Measurements from ENCODE around the gene NSD2.
"Not testable (repeated sequence)": the region's sequence is repeated elsewhere in the genome, so short reads cannot be mapped to it uniquely, and the experiment has no call there.

Gene NSD2

DNA sequence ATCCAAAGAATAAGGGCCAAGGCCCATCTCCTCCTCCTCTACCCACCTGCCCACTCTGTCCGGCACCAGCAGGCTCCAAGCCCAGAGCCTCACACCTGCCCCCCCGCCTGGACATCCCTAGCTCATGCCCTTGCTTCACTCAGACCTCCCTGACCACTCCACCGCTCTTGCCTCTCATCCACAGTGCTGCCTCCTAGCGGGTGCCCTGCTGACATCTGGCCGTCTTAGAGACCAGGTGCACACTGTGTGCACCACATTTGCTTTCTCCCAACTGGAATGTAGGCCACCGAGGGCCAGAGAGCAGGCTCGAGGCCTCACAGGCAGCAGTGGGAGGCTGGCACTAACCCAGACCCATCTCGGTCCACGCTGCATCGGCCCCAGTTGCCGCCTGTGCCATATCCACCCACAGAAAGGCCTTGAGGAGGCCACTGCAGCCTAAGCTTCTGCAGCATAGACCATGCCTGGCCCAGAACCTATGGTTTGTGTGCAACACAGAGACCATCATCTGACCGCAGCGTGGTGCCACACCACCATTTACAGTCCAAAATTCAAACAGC is 28.8 kb upstream of the NSD2 start:
- no peak for DNase-seq (ENCODE audit: low spot score)

DNA sequence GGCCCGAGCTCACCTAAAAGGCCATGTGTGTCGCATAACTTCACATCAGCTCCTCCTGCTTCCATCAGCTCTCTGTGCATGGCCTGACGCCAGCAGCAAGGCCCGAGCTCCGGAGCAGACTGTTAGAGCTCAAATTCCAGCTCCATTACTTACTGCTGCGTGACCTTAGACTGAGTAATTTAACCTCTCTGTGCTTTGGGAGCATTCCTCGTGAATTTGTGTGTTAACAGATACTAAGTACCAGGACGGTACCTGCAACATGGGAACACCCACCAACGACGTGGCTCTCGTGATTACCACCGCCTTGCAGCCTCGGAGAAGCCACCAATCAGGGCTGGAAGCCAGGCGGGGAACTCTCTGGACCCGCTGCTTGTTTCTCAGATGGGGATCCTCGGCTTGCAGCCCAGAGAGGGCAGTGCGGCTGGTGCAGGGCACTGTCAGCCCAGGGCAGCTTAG is 28.2 kb upstream of the NSD2 start:
- peak; percentile 30 for DNase-seq (ENCODE audit: low spot score)

DNA sequence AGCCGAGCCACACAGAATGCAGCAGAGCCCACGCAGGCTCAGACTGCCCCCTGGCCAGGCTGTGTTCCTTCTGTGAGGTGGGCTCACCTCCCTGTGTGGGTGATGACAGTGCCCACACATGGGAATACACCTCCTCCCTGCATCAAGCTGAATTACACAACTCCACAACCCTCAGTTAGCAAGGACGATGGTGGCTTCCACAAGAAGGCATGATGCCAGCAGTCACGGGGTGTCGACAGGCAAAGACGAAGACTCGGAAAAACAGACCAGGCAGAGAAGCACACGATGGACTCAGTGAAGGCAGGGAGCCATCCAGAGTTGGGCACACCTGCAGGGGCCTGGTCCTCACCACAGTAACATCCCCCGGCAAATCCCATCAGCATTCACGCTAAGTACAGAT is 27.3 kb upstream of the NSD2 start:
- DNase-seq (ENCODE audit: low spot score): no peak

DNA sequence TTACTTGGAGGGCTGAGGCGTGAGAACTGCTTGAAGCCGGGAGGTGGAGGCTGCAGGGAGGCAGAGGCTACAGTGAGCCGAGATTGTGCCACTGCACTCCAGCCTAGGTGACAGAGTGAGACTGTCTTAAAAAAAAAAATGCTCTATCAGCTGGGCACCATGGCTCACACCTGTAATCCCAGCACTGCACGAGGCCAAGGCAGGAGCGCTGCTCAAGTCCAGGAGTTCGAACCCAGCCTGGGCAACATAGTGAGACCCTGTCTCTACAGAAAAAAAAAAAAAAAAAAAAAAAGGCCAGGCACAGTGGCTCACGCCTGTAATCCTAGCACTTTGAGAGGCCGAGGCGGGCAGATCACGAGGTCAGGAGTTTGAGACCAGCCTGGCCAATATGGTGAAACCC is 26.6 kb upstream of the NSD2 start:
- not testable (repeated sequence) for DNase-seq (ENCODE audit: low spot score)

DNA sequence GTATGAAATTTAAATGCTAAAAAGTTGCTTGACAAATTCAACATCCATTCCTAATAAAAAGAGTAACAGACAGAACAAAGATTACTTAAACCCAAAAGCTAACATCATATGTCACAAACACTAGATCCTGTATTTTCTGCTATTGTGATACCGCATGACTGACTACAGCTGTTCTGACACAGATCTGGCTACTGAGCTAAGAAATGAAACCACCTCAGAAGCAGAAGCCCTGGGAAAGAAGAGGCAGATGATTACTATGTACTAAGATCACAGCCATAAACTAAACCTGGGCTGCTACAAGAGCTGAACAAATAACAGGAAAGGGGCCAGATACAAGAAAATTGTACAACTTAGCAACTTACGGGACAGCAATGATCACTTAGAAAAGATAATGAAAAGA is 24.6 kb upstream of the NSD2 start:
- DNase-seq (ENCODE audit: low spot score): no peak

DNA sequence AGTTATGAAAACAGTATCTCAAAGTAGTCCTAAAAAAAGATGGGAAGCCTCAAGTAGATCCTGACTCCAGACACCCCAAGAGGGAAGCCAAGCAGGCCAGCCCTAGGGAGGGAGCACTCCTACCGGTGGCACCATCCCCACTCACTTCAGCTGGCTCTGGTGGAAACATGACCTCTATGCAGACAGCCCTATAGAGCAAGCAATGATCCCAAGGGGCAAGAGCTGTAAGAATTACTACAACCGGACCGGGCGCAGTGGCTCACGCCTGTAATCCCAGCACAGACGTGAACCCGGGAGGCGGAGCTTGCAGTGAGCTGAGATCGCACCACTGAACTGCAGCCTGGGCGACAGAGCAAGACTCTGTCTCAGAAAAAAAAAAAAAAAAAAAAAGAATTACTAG is 20.9 kb upstream of the NSD2 start:
- DNase-seq (ENCODE audit: low spot score): no peak

DNA sequence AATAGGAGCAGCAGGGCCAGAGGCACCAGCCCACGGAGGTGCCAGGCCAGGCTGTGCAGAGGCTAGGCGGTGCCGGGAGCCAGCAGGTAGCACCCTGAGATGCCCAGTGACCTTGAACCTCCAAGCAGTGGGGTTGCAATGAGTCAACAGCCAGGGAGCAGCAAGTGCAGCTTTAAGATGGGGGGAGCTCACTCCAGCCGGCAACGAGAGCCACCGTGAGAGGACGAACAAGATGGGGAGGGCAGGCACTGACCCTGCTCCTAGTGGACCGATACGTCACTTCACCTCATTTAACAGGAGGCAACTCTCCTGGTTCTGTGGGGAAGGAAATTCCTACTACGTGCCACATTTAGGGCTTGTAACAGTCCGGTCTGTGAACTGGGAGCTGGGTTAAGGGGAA is 20.0 kb upstream of the NSD2 start:
- DNase-seq (ENCODE audit: low spot score): no peak

DNA sequence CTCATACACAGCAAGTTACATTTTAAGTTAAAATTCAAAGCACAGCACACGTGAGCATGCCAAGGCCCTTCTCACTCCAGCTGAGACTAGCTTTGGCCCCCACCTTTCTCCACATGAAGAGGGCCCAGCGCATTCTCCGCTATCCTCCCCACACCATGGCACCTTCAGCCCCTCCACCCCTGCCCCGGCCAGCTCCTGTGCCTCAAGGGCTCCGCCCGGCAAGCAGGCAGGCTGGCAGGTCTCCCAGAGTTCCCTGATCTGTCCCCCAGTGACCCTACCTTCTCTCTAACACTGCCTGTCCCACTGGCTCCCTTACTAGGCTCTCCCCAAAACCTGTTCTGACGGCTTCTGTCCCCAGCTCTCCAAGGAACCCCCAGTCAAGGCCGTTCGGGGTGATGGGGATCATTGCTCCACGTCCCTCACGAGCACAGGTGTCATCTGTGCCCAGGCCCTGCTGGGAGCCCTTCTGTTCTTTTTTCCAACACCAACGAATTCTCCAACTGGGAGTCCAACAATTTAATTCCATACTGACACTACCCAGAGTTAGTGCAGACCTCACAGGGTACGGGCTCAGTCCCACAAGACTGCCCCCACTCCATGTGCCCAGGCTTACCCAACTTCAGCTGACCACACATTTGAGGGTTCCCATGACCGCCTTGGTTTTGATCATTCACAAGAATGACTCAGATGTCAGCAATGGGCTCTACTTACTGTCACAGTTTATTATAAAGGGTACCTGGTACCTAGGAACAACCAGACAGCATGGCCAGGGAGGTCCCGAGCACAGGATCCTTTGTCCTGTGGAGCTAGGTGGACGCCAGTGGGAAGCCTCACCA is 19.4 kb upstream of the NSD2 start:
- DNase-seq (ENCODE audit: low spot score): no peak

DNA sequence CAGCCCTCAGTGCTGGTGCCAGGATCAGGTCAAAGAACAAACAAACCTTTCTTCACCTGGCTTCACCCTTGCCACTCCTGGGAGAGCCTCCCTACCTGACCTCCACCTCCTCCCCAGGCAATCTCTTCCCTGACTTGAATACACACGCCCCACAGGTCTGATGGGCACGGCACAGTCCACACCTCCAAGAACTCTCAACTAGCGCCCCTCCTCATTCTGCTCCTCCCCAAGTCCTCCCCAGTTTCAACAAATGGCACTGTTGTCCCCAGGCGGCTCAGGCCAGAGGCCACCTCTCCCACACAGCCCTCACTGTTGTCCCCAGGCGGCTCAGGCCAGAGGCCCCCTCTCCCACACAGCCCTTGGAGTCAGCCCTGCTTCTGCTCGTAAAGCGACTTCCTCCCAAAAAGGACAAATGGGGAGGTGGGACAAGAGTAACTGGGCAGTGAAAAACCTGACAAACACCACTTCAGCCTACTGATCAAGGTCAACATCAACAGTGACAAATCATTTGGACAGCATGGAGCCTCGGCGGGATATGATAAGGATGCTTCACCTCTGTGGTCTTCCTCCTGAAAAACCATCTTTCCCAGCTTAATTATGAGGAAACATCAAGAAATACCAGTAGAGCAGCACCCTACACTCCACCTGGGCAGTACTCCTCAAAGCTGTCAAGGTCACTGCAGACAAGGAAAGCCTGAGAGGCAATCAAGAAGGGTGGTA is 18.1 kb upstream of the NSD2 start:
- no peak for DNase-seq (ENCODE audit: low spot score)

DNA sequence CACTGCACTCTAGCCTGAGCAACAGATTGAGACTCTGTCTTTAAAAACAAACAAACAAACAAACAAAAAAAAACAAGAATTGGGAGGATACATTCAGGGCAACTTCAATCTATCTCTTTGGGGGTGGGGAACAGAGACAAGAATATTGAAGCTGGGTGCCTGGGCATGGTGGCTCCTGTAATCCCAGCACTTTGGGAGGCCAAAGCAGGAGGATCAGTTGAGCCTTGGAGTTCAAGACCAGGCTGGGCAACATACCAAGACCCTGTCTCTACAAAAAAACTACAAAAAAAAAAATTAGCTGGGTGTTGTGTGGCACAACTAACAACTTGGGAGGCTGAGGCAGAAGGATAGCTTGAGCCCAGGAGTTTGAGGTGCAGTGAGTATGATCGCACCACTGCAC is 16.4 kb upstream of the NSD2 start:
- DNase-seq (ENCODE audit: low spot score): no peak

DNA sequence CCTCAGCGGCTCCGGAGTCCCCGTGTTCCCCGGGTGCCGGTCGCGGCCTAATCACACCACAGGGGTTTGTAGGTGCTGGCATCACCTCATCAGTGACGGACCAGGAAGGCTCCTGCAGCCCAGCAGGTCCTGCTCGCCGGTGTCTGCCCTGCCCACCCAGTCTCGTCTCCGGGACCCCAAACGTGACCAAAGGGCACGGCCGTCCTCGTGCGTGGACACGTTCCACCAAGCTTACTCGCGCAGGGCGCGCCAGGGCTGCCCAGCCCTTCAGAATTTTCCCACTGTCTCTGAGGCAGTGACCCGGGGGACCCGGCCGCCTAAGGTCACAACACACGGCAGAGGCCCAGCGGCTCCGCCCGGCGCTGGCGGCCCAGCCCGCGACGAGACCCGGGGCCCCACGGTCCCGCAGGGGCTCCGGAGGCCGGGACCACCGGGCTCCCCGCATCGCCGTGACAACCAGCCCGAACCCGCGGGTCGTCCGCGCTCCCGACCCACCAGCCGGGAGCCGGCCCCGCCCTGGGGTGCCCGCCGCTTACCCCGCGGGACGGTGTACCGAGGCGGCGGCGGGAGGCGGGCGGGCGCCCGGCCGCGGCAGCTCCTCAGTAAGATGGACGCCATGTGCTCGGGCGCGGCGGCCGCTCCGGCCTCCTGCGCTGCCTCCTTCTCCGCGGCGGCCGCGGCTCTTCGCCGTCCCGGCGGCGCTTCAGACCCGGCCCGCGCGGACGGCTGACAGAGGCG is 15.7 kb upstream of the NSD2 start:
- DNase-seq (ENCODE audit: low spot score): peak; percentile 45

DNA sequence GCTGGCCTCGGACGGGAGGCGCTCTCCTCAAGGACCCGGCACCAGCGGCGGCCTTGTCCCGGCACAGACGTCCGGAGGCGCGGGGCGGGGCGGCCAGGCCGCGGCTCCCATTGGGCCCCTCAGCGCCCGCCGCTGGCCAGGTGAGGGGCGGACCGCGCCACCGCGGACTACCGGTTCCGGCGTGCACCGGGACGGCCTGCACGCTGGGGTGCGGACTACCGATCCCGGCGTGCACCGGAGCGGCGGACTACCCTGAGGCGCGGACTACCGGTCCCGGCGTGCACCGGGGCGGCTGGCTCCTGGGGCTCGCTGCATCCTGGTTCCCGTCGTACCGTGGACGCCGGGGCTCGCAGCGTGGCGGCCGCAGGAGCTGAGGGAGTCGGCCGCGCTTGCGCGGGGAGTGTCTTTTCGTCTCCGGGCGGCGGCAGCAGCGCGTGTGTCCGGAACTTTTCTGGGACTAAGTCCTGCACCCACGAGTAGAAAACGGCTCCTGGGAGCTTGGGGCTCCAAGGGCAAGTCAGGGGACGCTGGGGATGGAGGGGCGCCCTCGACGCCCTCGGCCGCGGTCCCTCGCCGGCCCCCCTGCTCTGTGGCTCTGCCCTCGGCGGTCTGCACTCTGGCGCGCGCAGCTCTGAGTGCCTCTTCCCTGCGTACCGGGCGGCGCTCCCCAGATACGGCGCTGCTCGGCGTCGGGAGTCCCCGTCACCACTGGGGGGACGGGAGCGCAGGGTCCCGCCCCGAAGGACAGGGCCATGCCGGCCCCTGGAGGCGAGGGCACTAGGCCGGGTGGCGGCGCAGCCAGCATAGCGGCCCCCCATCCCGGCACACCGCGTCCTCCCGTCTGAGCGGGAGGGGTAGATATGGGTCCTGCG is 14.9 kb upstream of the NSD2 start, which contains the start of gene LETM1:
TSS of gene LETM1 (minus strand) at position 86 of the 872 bp plus-strand sequence. CDS start 206 bp downstream, outside the sequence.
- DNase-seq (ENCODE audit: low spot score): peak; percentile 94

DNA sequence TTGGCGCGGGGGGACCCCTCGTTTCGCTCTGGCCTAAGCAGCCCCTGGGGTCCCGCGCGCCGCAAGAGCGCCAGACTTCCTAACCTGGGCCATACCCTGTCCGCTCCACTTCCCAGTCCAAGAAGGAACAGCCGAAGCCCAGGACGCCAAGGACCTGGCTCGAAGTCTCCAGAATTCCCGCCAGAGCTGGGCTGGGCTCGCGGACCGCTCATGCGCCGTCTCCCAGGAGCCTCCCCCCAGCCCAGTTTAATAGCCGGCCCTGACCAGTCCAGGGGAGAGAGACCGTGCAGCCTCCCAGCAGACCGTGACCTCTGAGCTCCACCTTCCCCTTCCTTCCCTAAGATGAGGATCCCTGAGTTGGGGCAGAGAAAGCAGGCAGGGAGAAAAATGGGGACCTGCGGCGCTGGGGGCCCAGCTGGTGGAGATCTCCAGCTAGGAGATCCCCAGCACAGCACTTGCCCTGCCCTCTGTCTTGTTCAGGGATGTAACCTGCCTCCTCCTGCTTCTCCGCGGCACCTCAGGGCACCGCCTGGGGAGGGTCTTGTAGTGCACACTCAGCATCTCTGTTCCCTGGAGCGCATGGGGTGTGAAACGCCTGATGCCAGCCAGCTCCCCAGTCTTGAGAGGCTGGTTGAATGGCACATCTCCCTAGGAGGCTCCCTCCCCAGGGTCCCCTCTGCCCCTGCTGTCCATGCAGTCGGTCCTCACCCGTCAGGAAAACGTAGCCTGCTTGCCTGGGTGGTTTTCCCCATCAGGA is 14.1 kb upstream of the NSD2 start:
- DNase-seq (ENCODE audit: low spot score): peak; percentile 36

DNA sequence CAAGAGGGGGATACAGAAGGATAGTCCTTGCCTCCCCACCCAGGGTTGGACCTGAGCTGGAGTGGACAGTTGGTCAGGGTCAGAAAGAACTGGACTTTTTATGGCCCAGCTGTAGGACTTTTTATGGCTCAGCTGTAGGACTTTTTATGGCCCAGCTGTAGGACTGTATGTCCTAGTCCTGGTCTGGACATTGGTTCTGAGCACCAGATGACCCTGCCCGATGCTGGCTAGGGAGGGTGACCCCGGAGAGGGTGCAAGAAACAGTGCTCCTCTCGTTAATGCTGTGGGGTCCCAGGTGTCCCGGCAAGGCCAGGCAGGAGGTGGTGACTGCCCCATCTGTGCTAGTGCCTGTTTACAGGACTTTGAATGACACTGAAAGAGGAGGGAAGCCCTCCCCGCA is 13.3 kb upstream of the NSD2 start:
- DNase-seq (ENCODE audit: low spot score): no peak

DNA sequence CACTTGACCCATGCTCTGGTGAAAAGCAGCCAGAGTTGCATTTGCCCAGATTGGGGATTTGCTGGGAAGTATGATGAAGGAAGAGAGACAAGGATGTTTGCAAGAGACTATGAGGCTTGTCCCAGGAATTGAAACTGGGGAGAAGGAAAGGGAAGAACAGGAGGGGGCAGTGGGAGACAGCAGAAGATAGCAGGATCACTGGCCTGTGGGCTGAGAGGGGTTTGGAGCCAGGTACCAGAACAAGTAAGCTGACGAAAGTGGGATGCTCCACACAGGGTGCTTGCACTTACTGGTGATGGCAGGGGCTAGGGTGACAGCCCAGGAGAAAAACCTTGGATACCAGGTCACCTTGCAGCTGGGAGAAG is 11.8 kb upstream of the NSD2 start:
- no peak for DNase-seq (ENCODE audit: low spot score)

DNA sequence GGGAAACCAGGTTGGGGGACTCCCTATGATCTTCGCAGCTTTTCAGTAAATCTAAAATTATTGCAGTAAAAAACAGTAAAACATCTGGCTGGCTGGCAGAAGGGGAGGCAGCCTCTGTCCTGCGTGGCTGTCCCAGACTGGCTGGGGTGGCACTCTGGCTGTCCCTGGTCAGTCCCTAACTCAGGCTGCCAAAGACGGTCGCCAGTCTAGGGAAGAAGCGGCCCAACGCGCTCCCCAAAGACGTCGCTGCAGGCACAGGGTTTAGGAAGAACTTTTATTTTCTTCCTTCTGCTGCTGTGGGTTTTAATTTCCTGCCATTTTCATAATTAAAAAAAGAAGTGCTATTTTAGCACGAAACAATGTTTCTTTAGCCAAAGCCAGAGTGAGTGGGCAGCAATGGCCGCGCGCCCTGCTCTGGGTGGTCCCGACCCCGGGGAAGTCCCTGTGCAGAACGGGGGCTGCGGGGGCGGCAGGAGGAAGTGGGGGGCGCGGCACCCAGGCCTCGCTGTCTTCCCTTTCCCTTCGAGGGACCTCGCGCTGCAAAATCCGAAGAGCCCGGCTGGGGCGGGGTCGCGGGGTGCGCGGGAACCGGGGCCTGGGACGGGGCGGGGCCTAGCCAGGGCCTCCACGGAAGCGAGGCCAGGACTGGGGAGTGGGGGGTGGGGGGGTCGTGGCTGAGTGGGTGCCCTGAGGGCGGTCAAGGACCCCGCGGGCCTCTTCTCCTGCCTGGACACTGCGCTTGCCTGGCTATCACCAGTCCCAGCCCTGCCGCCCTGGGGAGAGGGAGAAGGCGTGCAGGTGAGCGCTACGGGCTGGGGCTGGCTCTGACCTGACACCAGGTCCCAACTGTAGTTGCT is 8.9 kb upstream of the NSD2 start:
- no peak for DNase-seq (ENCODE audit: low spot score)

DNA sequence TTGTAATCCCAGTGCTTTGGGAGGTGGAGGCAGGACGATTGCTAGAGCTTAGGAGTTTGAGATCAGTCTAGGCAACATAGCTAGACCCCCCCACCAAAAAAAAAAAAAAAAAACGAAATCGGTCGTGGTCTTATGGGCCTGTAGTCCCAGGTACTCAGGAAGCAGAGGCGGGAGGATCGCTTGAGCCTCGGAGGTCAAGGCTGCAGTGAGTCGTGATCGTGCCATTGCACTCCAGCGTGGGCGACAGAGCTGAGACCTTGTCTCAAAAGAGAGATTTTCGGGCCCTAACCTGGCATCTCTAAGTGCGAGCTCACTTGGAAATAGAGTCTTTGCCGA is 8.3 kb upstream of the NSD2 start:
- no peak for DNase-seq (ENCODE audit: low spot score)

DNA sequence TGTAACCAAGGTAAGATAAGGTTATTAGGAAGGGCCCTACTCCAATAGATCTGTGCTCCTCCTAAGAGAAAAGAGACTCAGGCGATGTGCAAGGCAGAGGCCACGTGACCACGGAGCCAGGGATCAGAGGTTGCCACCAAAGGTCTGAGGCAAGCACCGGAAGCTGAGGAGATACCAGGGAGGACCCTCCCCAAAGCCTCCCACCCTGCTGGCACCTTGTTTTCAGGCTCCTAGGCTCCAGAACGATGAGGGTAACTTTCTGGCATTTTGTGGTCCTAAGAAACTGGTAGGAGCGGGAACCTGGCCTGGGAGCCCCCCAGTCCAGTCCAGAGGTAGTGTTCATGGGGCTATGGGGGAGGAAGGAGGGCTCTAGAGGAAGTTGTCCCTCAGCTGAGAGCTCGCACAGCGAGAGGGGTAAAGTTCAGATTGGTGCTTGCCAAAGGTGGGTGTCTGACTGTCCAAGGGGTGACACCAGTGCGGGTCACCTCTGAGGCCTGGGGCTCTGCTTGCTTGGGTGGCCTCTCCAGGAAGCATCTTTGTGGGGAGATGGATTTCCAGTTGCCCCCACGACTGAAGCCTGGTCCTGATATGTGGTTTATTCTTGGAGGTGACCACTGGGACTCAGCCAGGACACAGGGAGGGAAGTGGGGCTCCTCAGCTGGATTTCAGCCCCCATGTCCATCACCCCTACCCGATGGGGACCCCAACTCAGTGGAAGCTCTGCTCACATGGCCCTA is 7.7 kb upstream of the NSD2 start:
- no peak for DNase-seq (ENCODE audit: low spot score)
